K562 (cell line): ENCODE results near the gene FLT1. TPM values are rescaled to one million over a fixed set of nuclear protein-coding genes. Genes with fewer than 3 reads are reported as not detected.

Experiments used
- ATAC-seq: fragments of 200-7000 bp; cut with Tn5 transposase; 3 replicates; pipeline ENCODE4 v1.9.1; 2020; ENCODE audit warnings: moderate library complexity
- BruUV-seq: library from RNA; stranded (reverse); fragments of 400-500 nt; replicated peaks from 2 replicates; lab custom pipeline; 2021; lab: Mats Ljungman, UMichigan
- CTCF ChIA-PET: fragments of 300-600 bp; formaldehyde crosslinking; extraction: SDS; loops from one replicate; lab custom pipeline; 2021; ENCODE audit warnings: low intra/inter-chr PET ratio; lab: Yijun Ruan, JAX
- POLR2A ChIA-PET: fragments of 300-600, 350-650 bp; sonication (Branson Sonifier 250); formaldehyde crosslinking; extraction: SDS; loops from one replicate; lab custom pipeline; 2021; ENCODE audit warnings: antibody characterized with exemption, inconsistent platforms; lab: Yijun Ruan, JAX
- DNase-seq, 4 experiments: peaks; one replicate each; pipeline versions ENCODE4 v3.0.0 to v3.0.0-alpha.2; 2011 to 2018; ENCODE audit warnings: low spot score in 3 of 4, mixed read lengths in 3 of 4; ENCODE audit errors: extremely low read depth in 1 of 4
- FAIRE-seq: peaks from 2 replicates; lab custom pipeline; 2011; peaks lifted over from hg19 to GRCh38; lab: Jason Lieb, UNC
- H2AFZ ChIP-seq: 2 replicates; pipeline ENCODE4 v1.6.0; 2011; ENCODE audit warnings: low read depth, low read length, control low read depth, inconsistent platforms
- H3K27ac ChIP-seq: fragments of 200-600 bp; 3 replicates; pipeline ENCODE4 v1.8.0; 2011; ENCODE audit warnings: low read depth, mild to moderate bottlenecking, control low read depth, inconsistent platforms, low read length, moderate library complexity, mixed read lengths; ENCODE audit errors: extremely low read depth
- H3K27me3 ChIP-seq, 2 experiments: fragments of 300-600 bp in 1 of 2; 2 replicates in 1 of 2; 3 replicates in 1 of 2; pipeline versions ENCODE4 v1.6.0 to v1.8.0; 2011; ENCODE audit warnings: inconsistent platforms in 2 of 2, low read length in 2 of 2, mild to moderate bottlenecking in 1 of 2, mixed read lengths in 1 of 2, moderate library complexity in 1 of 2; ENCODE audit not compliant: control insufficient read depth in 2 of 2, insufficient read depth in 2 of 2
- H3K36me3 ChIP-seq: fragments of 300-600 bp; 3 replicates; pipeline ENCODE4 v1.8.0; 2011; ENCODE audit warnings: mild to moderate bottlenecking, low read length, inconsistent platforms; ENCODE audit not compliant: control insufficient read depth, insufficient read depth
- H3K4me1 ChIP-seq, 2 experiments: fragments of 200-600 bp in 1 of 2; replicated peaks in 1 of 2; 2 replicates in 1 of 2; 3 replicates in 1 of 2; pipeline versions ENCODE4 v1.5.1 to v1.8.0; 2011; ENCODE audit warnings: inconsistent platforms in 2 of 2, low read length in 2 of 2, mild to moderate bottlenecking in 1 of 2, mixed read lengths in 1 of 2, moderate library complexity in 1 of 2; ENCODE audit not compliant: control insufficient read depth in 2 of 2, insufficient read depth in 2 of 2
- H3K4me2 ChIP-seq: 2 replicates; pipeline ENCODE4 v1.6.1; 2011; ENCODE audit warnings: low read length, control low read depth, inconsistent platforms, mixed read lengths; ENCODE audit not compliant: insufficient read depth
- H3K4me3 ChIP-seq: fragments of 200-600 bp; sonication (generic), shearing (Covaris generic); 2 replicates; pipeline ENCODE4 v1.5.1; 2016; ENCODE audit warnings: control low read depth, inconsistent platforms
- H3K79me2 ChIP-seq: fragments of 200-600 bp; 3 replicates; pipeline ENCODE4 v1.8.0; 2011; ENCODE audit warnings: low read length, inconsistent platforms; ENCODE audit not compliant: control insufficient read depth, insufficient read depth
- H3K9ac ChIP-seq, 2 experiments: 2 replicates each; pipeline versions ENCODE4 v1.6.0 to v1.6.1; 2011; ENCODE audit warnings: low read depth in 2 of 2, low read length in 2 of 2, control low read depth in 1 of 2, inconsistent platforms in 1 of 2, mild to moderate bottlenecking in 1 of 2, mixed read lengths in 1 of 2; ENCODE audit not compliant: insufficient read depth in 1 of 2
- H3K9me1 ChIP-seq: one replicate; pipeline ENCODE4 v1.6.0; 2011; ENCODE audit warnings: inconsistent platforms, mild to moderate bottlenecking, low read length, moderate library complexity; ENCODE audit not compliant: control insufficient read depth, insufficient read depth
- H3K9me3 ChIP-seq: replicated peaks from 2 replicates; pipeline ENCODE4 v1.5.1; 2011; ENCODE audit warnings: low read depth, low read length, inconsistent platforms; ENCODE audit not compliant: control insufficient read depth, insufficient read depth
- H4K20me1 ChIP-seq: replicated peaks from 2 replicates; pipeline ENCODE4 v1.6.1; 2011; ENCODE audit warnings: low read length, inconsistent platforms, mixed read lengths; ENCODE audit not compliant: control insufficient read depth, insufficient read depth
- ARHGAP35 ChIP-seq: fragments of 450-650 bp; IDR thresholded peaks from 2 replicates; pipeline ENCODE4 v1.6.1; 2018; ENCODE audit not compliant: partially characterized antibody
- RFX1 ChIP-seq: fragments of 450-650 bp; IDR thresholded peaks from 2 replicates; pipeline ENCODE4 v1.6.1; 2016; ENCODE audit warnings: mild to moderate bottlenecking, moderate library complexity
- SNAPC5 ChIP-seq: fragments of 250-450 bp; sonication (Bioruptor Pico); IDR thresholded peaks from 2 replicates; pipeline ENCODE4 v1.8.0; 2021; ENCODE audit warnings: moderate library complexity, mild to moderate bottlenecking, inconsistent platforms
- TCF7L2 ChIP-seq: fragments of 150-350 bp; IDR thresholded peaks from 2 replicates; pipeline ENCODE4 v1.6.1; 2016; ENCODE audit warnings: low read depth, mild to moderate bottlenecking, low read length, moderate library complexity
- TSC22D4 ChIP-seq: fragments of 450-650 bp; IDR thresholded peaks from 2 replicates; pipeline ENCODE4 v1.6.1; 2016; ENCODE audit warnings: missing genetic modification characterization, missing biosample characterization, control low read depth
- ZBTB9 ChIP-seq: fragments of 450-650 bp; formaldehyde crosslinking; IDR thresholded peaks from 2 replicates; pipeline ENCODE4 v1.4.0; 2020; ENCODE audit warnings: mild to moderate bottlenecking, moderate library complexity
- ZNF124 ChIP-seq: sonication (generic); formaldehyde crosslinking; IDR thresholded peaks from 2 replicates; pipeline ENCODE4 v1.8.1; 2022; ENCODE audit warnings: missing genetic modification reagents
- ZNF347 ChIP-seq: fragments of 450-650 bp; formaldehyde crosslinking; IDR thresholded peaks from 2 replicates; pipeline ENCODE4 v1.4.0; 2020; ENCODE audit warnings: low read depth, mild to moderate bottlenecking, moderate library complexity
- ZNF444 ChIP-seq: fragments of 250-450 bp; sonication (Bioruptor Pico); IDR thresholded peaks from 2 replicates; pipeline ENCODE4 v1.4.0; 2020; ENCODE audit warnings: mild to moderate bottlenecking, moderate library complexity
- WGBS: fragments of 100-300 bp; shearing (Covaris generic); methylation state at CpG from one replicate; pipeline ENCODE4 v1.1.6; 2016; ENCODE audit warnings: low coverage, mixed read lengths; ENCODE audit not compliant: insufficient coverage; ENCODE audit errors: missing lambda C conversion rate; 5-methylcytosine and 5-hydroxymethylcytosine counted together
- in situ Hi-C: fragments of 300-500 bp; cut with MboI; formaldehyde crosslinking; loops from 4 replicates; pipeline ENCODE4 v1.15.0; 2018; ENCODE audit warnings: inconsistent platforms, mixed read lengths
- intact Hi-C: fragments of 100-400 bp; cut with micrococcal nuclease; formaldehyde crosslinking; loops from 2 replicates; pipeline ENCODE4 v1.14.2; 2022
- polyA plus RNA-seq, 8 experiments: library from polyadenylated mRNA; depleted of rRNA in 4 of 8; stranded (reverse) in 5 of 8; unstranded in 3 of 8; fragments of >200 nt; fragmentation: Nextera tagmentation in 2 of 8; fragmentation: Illumina TruSeq in 1 of 8; extraction: Ambion mirVana in 2 of 8; extraction: Trizol in 1 of 8; gene quantifications; 2 replicates each; pipeline versions ENCODE4 v1.2.1 to v1.2.3, GENCODE V29; 2011 to 2014; ENCODE audit warnings: inconsistent platforms in 1 of 8, missing spikeins in 1 of 8
- total RNA-seq, 7 experiments: library from RNA; depleted of rRNA in 6 of 7; stranded (reverse); fragments of >200 nt in 6 of 7; fragmentation: Illumina TruSeq in 2 of 7; extraction: Trizol in 2 of 7; gene quantifications; 2 replicates each; pipeline versions ENCODE4 v1.2.1 to v1.2.3, GENCODE V29; 2011 to 2021; ENCODE audit warnings: low replicate concordance in 1 of 7

FLT1 gene
- total and polyA plus RNA-seq, 9 of the 15 experiments (the other 6 are each of a cell fraction or from before 2014, with no cell fraction given): 0.01 to 2.0 (median 0.22) TPM

- no TSS peak for BruUV-seq
These were observed 161.6 kb downstream of the FLT1 start for GRCh38 chr13:28333204-28333881.

More at GRCh38 chr13:28333204-28333881, 161.6 kb downstream of the FLT1 start:
- in situ Hi-C loops: no loop called here
- DNase-seq (no peak), FAIRE-seq (no peak), ATAC-seq (no peak)
- WGBS: 8% methylated on average over 2 of the region's 2 CpGs
- TF ChIP-seq ZBTB9 (CRISPR knock-in tag) (no peak), RFX1 (no peak), ARHGAP35 (no peak), SNAPC5 (no peak), ZNF444 (CRISPR knock-in tag) (no peak), TSC22D4 (tag) (no peak), ZNF347 (no peak), TCF7L2 (no peak), ZNF124 (CRISPR knock-in tag) (no peak)
- H4K20me1 ChIP-seq: no peaks in the 10 kb centered on the region
- H3K36me3 ChIP-seq: no peaks in the 10 kb centered on the region
- no peak overlapping the region for H3K9ac ChIP-seq
- no peak overlapping the region for H3K4me3 ChIP-seq
- no peaks in the 10 kb centered on the region for H3K27me3 ChIP-seq
- ChIA-PET CTCF (no interaction called here), POLR2A (interaction anchor here (0.8 kb wide), 1 partner anchor 401 kb away, joined by 3 read pairs; no protein-coding TSS in a partner anchor)
- no peak overlapping the region for H3K27ac ChIP-seq
- no peaks in the 10 kb centered on the region for H3K79me2 ChIP-seq
- H3K9me3 ChIP-seq: no peaks in the 10 kb centered on the region
- intact Hi-C loops: no loop called here
- peaks cover 3 to 9% of the 10 kb centered on the region in 2 experiments; a peak in 4 of 5 replicates for H3K4me1 ChIP-seq
- no peaks in the 10 kb centered on the region for H3K9me1 ChIP-seq
- H2AFZ ChIP-seq: no peak overlapping the region
- H3K4me2 ChIP-seq: no peak overlapping the region
